B cell (primary cell): ENCODE data around the gene SORL1. TPM values are rescaled to one million over a fixed set of nuclear protein-coding genes. Genes with fewer than 3 reads are reported as not detected.

ENCODE experiments used
- ATAC-seq: fragments of 200-7000 bp; cut with Tn5 transposase; one replicate; pipeline ENCODE4 v1.10.0; 2021; ENCODE audit warnings: low read depth, mild to moderate bottlenecking, moderate number of reproducible peaks, moderate library complexity
- CTCF ChIA-PET: fragments of 350-600 bp; sonication (Branson Sonifier 250); formaldehyde crosslinking; loops from one replicate; lab custom pipeline; 2021; ENCODE audit warnings: antibody characterized with exemption, inconsistent platforms; lab: Charles Lee
- POLR2A ChIA-PET: fragments of 350-600 bp; sonication (Branson Sonifier 250); formaldehyde crosslinking; loops from one replicate; lab custom pipeline; 2021; ENCODE audit warnings: antibody characterized with exemption; lab: Charles Lee
- DNase-seq: peaks from one replicate; pipeline ENCODE4 v3.0.0; 2013
- H2AFZ ChIP-seq: 2 replicates; pipeline ENCODE4 v1.6.1; 2012; ENCODE audit warnings: mild to moderate bottlenecking, low read depth, low read length; ENCODE audit not compliant: insufficient read depth, poor library complexity, severe bottlenecking
- H3K27ac ChIP-seq, 2 donors: 1 replicate in 1 of 2; 2 replicates in 1 of 2; pipeline ENCODE4 v1.5.1; 2012 to 2013; ENCODE audit warnings: low read length in 2 of 2, mild to moderate bottlenecking in 2 of 2, moderate library complexity in 1 of 2
- H3K27me3 ChIP-seq, 4 experiments: fragments of 200-600 bp in 1 of 4; sonication (generic) in 1 of 4; replicated peaks in 1 of 4; 1 replicate in 2 of 4; 2 replicates in 2 of 4; pipeline versions ENCODE4 v1.6.1 to v1.7.0; 2013 to 2016; ENCODE audit warnings: low read length in 3 of 4, mild to moderate bottlenecking in 2 of 4, mixed read lengths in 1 of 4, moderate library complexity in 1 of 4; ENCODE audit not compliant: insufficient read depth in 4 of 4, control insufficient read depth in 3 of 4; ENCODE audit errors: control extremely low read depth in 1 of 4
- H3K36me3 ChIP-seq, 2 experiments: replicated peaks in 1 of 2; 1 replicate in 1 of 2; 2 replicates in 1 of 2; pipeline versions ENCODE4 v1.6.1 to v1.7.1; 2013; ENCODE audit warnings: low read length in 1 of 2; ENCODE audit not compliant: insufficient read depth in 2 of 2, control insufficient read depth in 1 of 2; ENCODE audit errors: control extremely low read depth in 1 of 2, extremely low read depth in 1 of 2
- H3K4me1 ChIP-seq, 2 donors: fragments of 200-600 bp in 1 of 2; sonication (generic) in 1 of 2; 1 replicate in 1 of 2; 2 replicates in 1 of 2; pipeline versions ENCODE4 v1.5.1 to v1.6.1; 2013 to 2017; ENCODE audit warnings: low read length in 2 of 2; ENCODE audit not compliant: control insufficient read depth in 2 of 2, insufficient read depth in 2 of 2
- H3K4me2 ChIP-seq: replicated peaks from 2 replicates; pipeline ENCODE3; 2012; ENCODE audit warnings: mild to moderate bottlenecking, low read depth, low read length; ENCODE audit not compliant: poor library complexity, severe bottlenecking
- H3K4me3 ChIP-seq, 5 experiments: fragments of 200-600 bp in 1 of 5; sonication (generic) in 1 of 5; 1 replicate in 3 of 5; 2 replicates in 2 of 5; pipeline versions ENCODE4 v1.5.1 to v1.7.0; 2011 to 2016; ENCODE audit warnings: low read length in 4 of 5, mild to moderate bottlenecking in 4 of 5, low read depth in 2 of 5, control low read depth in 1 of 5, moderate library complexity in 1 of 5; ENCODE audit not compliant: insufficient read depth in 1 of 5; ENCODE audit errors: control extremely low read depth in 1 of 5, extremely low read depth in 1 of 5
- H3K79me2 ChIP-seq: fragments of 200-600 bp; sonication (generic); one replicate; pipeline ENCODE4 v1.6.0; 2016; ENCODE audit warnings: low read length; ENCODE audit not compliant: control insufficient read depth, insufficient read depth
- H3K9ac ChIP-seq: fragments of 200-600 bp; sonication (generic); 2 replicates; pipeline ENCODE4 v1.6.1; 2017; ENCODE audit warnings: mild to moderate bottlenecking, low read length, moderate library complexity
- H3K9me3 ChIP-seq, 3 donors: one replicate each; pipeline versions ENCODE4 v1.6.1 to v1.7.1; 2013; ENCODE audit warnings: low read length in 2 of 3; ENCODE audit not compliant: control insufficient read depth in 2 of 3, insufficient read depth in 1 of 3; ENCODE audit errors: control extremely low read depth in 1 of 3
- H4K20me1 ChIP-seq: 2 replicates; pipeline ENCODE4 v1.6.0; 2012; ENCODE audit warnings: mild to moderate bottlenecking, low read length; ENCODE audit not compliant: insufficient read depth, control insufficient read depth, poor library complexity, severe bottlenecking
- H3K27ac Mint-ChIP-seq: one replicate; pipeline ENCODE4 v1.8.0; 2021; ENCODE audit warnings: mixed read lengths
- H3K27me3 Mint-ChIP-seq: one replicate; pipeline ENCODE4 v1.8.0; 2021; ENCODE audit warnings: mixed read lengths
- H3K4me1 Mint-ChIP-seq: one replicate; pipeline ENCODE4 v1.8.0; 2021; ENCODE audit warnings: mixed read lengths
- H3K4me3 Mint-ChIP-seq: one replicate; pipeline ENCODE4 v1.8.0; 2021; ENCODE audit warnings: mixed read lengths
- H3K9me3 Mint-ChIP-seq: one replicate; pipeline ENCODE4 v1.8.0; 2022; ENCODE audit warnings: mixed read lengths; ENCODE audit not compliant: insufficient read depth
- EZH2 ChIP-seq: IDR thresholded peaks from 2 replicates; pipeline ENCODE4 v1.6.1; 2012; ENCODE audit warnings: borderline replicate concordance, low read depth, mild to moderate bottlenecking, moderate library complexity, low read length; ENCODE audit not compliant: insufficient read depth, poor library complexity, severe bottlenecking
- WGBS: methylation state at CpG from one replicate; pipeline ENCODE4 v1.1.5; 2013; ENCODE audit warnings: missing lambda C conversion rate; ENCODE audit not compliant: insufficient coverage; 5-methylcytosine and 5-hydroxymethylcytosine counted together
- intact Hi-C: fragments of 100-400 bp; cut with micrococcal nuclease; formaldehyde crosslinking; loops from one replicate; pipeline ENCODE4 v1.10.0; 2022
- polyA plus RNA-seq: library from polyadenylated mRNA; depleted of rRNA; stranded (reverse); fragments of >200 nt; gene quantifications from 2 replicates; pipeline ENCODE4 v1.2.3, GENCODE V29; 2012
- total RNA-seq, 2 donors: library from RNA; stranded (reverse); fragments of 120-200 nt in 1 of 2; gene quantifications; 1 replicate in 1 of 2; 2 replicates in 1 of 2; pipeline versions ENCODE4 v1.2.3 to v1.2.4, GENCODE V29; 2013 to 2022
- TF ChIP-seq, protein P1 (sequence below): fragments of 200-600 bp; IDR thresholded peaks from one replicate; pipeline ENCODE4 v1.8.0; 2022; ENCODE audit warnings: antibody characterized with exemption, mild to moderate bottlenecking

The SORL1 gene
- total and polyA plus RNA-seq, 2 donors (not counting 1 experiment from before 2014, with no cell fraction given), result 13.0 to 396 TPM

GRCh38 chr11:121583825-121584224 is 131.7 kb downstream of the SORL1 start:
- Histone ChIP-seq H3K79me2 (no peaks in the 10 kb centered on the region), H3K4me1 (peaks cover 9 to 11% of the 10 kb centered on the region in 2 donors), H3K4me3 (no peak overlapping the region), H2AFZ (no peak overlapping the region), H3K27me3 (no peaks in the 10 kb centered on the region), H3K36me3 (peaks cover 13 to 40% of the 10 kb centered on the region in 2 experiments), H3K9ac (no peak overlapping the region), H4K20me1 (no peaks in the 10 kb centered on the region), H3K9me3 (peaks cover 3 to 4% (median 4%) of the 10 kb centered on the region in 3 donors), H3K27ac (no peak overlapping the region), H3K4me2 (no peak overlapping the region)
- POLR2A ChIA-PET, result no interaction called here
- Mint-ChIP-seq H3K9me3 (peaks cover 8% of the 10 kb centered on the region), H3K4me3 (no peak overlapping the region), H3K27ac (no peak overlapping the region), H3K27me3 (no peaks in the 10 kb centered on the region), H3K4me1 (peaks cover 13% of the 10 kb centered on the region)
- CTCF ChIA-PET, result interaction anchor here (0.7 kb wide), 1 partner anchor 826 kb away, joined by 4 read pairs; no protein-coding TSS in a partner anchor
- WGBS, result 40% methylated on average over 1 of the region's 3 CpGs
- no peak for TF ChIP-seq EZH2
- TF ChIP-seq, protein P1, sequence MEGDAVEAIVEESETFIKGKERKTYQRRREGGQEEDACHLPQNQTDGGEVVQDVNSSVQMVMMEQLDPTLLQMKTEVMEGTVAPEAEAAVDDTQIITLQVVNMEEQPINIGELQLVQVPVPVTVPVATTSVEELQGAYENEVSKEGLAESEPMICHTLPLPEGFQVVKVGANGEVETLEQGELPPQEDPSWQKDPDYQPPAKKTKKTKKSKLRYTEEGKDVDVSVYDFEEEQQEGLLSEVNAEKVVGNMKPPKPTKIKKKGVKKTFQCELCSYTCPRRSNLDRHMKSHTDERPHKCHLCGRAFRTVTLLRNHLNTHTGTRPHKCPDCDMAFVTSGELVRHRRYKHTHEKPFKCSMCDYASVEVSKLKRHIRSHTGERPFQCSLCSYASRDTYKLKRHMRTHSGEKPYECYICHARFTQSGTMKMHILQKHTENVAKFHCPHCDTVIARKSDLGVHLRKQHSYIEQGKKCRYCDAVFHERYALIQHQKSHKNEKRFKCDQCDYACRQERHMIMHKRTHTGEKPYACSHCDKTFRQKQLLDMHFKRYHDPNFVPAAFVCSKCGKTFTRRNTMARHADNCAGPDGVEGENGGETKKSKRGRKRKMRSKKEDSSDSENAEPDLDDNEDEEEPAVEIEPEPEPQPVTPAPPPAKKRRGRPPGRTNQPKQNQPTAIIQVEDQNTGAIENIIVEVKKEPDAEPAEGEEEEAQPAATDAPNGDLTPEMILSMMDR, result no peak
- ATAC-seq (no peak), DNase-seq (no peak)
- intact Hi-C loops, result no loop called here

DNA sequence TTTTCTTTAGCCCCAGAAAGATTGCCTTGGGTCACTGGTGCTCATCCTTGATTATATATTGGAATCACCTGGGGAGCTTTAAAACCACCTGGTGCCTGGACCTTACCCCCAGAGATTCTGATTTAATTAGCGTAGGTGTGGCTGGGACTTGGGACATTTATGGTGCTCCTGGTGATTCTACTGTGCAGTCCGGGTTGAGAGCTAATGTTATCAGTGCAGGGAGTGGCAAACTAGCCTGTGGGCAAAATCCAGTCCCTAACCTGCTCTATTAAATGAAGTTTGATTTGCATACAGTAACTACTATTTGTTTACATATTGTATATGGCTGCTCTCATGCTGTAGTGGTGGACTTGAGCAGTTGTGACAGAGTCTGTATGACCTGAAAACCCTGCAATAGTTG is 134.6 kb downstream of the SORL1 start:
- no peaks in the 10 kb centered on the region for H3K27me3 ChIP-seq
- H3K4me1 Mint-ChIP-seq, result peaks cover 40% of the 10 kb centered on the region
- no peak overlapping the region for H3K4me3 ChIP-seq
- intact Hi-C loops, result no loop called here
- no peak overlapping the region for H3K27ac ChIP-seq
- H3K9me3 ChIP-seq, result no peaks in the 10 kb centered on the region
- no peaks in the 10 kb centered on the region for H3K79me2 ChIP-seq
- H3K27me3 Mint-ChIP-seq, result no peaks in the 10 kb centered on the region
- no peak overlapping the region for H2AFZ ChIP-seq
- TF ChIP-seq, protein P1, result no peak
- TF ChIP-seq EZH2, result no peak
- H3K4me1 ChIP-seq, result peaks cover 37% of the 10 kb centered on the region in 2 donors
- peaks cover 3 to 41% of the 10 kb centered on the region in 2 experiments for H3K36me3 ChIP-seq
- POLR2A ChIA-PET, result no interaction called here
- CTCF ChIA-PET, result no interaction called here
- peaks cover 5% of the 10 kb centered on the region for H4K20me1 ChIP-seq
- no peak overlapping the region for H3K4me3 Mint-ChIP-seq
- no peaks in the 10 kb centered on the region for H3K9me3 Mint-ChIP-seq
- ATAC-seq (no peak), DNase-seq (no peak)
- H3K9ac ChIP-seq, result no peak overlapping the region
- H3K4me2 ChIP-seq, result no peak overlapping the region
- no peak overlapping the region for H3K27ac Mint-ChIP-seq
- 100% methylated on average over 1 of the region's 2 CpGs for WGBS
